WTC11 (cell line): ENCODE data around the gene EP400. TPM values are rescaled to one million over a fixed set of nuclear protein-coding genes. Genes with fewer than 3 reads are reported as not detected.

ENCODE experiments used
- ATAC-seq: fragments of 200-7000 bp; cut with Tn5 transposase; 2 replicates; pipeline ENCODE4 v1.10.0; 2021; ENCODE audit warnings: mild to moderate bottlenecking, moderate library complexity
- CTCF ChIA-PET: fragments of 300-600 bp; sonication (Branson Sonifier 250); formaldehyde crosslinking; loops from one replicate; lab custom pipeline; 2021; ENCODE audit warnings: antibody characterized with exemption; lab: Charles Lee
- POLR2A ChIA-PET: fragments of 350-600 bp; sonication (Branson Sonifier 250); formaldehyde crosslinking; loops from one replicate; lab custom pipeline; 2021; ENCODE audit warnings: antibody characterized with exemption; lab: Charles Lee
- DNase-seq: peaks from one replicate; pipeline ENCODE4 v3.0.0; 2021; ENCODE audit warnings: low spot score
- H3K27ac Mint-ChIP-seq: 2 replicates; pipeline ENCODE4 v1.8.0; 2021; ENCODE audit warnings: mixed read lengths
- H3K27me3 Mint-ChIP-seq: 2 replicates; pipeline ENCODE4 v1.8.0; 2021; ENCODE audit warnings: low read depth, mild to moderate bottlenecking, moderate library complexity, mixed read lengths
- H3K36me3 Mint-ChIP-seq: 2 replicates; pipeline ENCODE4 v1.8.0; 2021; ENCODE audit warnings: mixed read lengths
- H3K4me1 Mint-ChIP-seq: 2 replicates; pipeline ENCODE4 v1.8.0; 2022; ENCODE audit warnings: mixed read lengths
- H3K4me3 Mint-ChIP-seq: 2 replicates; pipeline ENCODE4 v1.8.0; 2021; ENCODE audit warnings: mild to moderate bottlenecking, moderate library complexity, mixed read lengths
- H3K9me3 Mint-ChIP-seq: 2 replicates; pipeline ENCODE4 v1.8.0; 2021; ENCODE audit warnings: mixed read lengths
- ATF3 ChIP-seq: sonication (generic); formaldehyde crosslinking; conservative IDR thresholded peaks from 2 replicates; pipeline ENCODE4 v1.8.1; 2022; ENCODE audit warnings: mild to moderate bottlenecking, missing genetic modification reagents
- CBFB ChIP-seq: sonication (generic); formaldehyde crosslinking; IDR thresholded peaks from 2 replicates; pipeline ENCODE4 v1.8.1; 2022; ENCODE audit warnings: mild to moderate bottlenecking, low read depth, missing genetic modification reagents
- CREM ChIP-seq: sonication (generic); formaldehyde crosslinking; IDR thresholded peaks from 2 replicates; pipeline ENCODE4 v1.8.1; 2022; ENCODE audit warnings: mild to moderate bottlenecking, missing genetic modification reagents, moderate library complexity
- EMX1 ChIP-seq: fragments of 250-450 bp; sonication (Bioruptor Pico); IDR thresholded peaks from 2 replicates; pipeline ENCODE4 v1.8.0; 2021; ENCODE audit warnings: mild to moderate bottlenecking
- FOXK1 ChIP-seq: sonication (generic); formaldehyde crosslinking; IDR thresholded peaks from 2 replicates; pipeline ENCODE4 v1.8.0; 2022; ENCODE audit warnings: mild to moderate bottlenecking, moderate library complexity, missing genetic modification reagents
- GABPB1 ChIP-seq: sonication (generic); formaldehyde crosslinking; IDR thresholded peaks from 2 replicates; pipeline ENCODE4 v1.8.1; 2023; ENCODE audit warnings: mild to moderate bottlenecking, missing genetic modification reagents
- HMGA2 ChIP-seq: fragments of 250-450 bp; sonication (Bioruptor Pico); IDR thresholded peaks from 2 replicates; pipeline ENCODE4 v1.4.0; 2021; ENCODE audit warnings: mild to moderate bottlenecking, moderate library complexity
- IRF1 ChIP-seq: sonication (generic); formaldehyde crosslinking; IDR thresholded peaks from 2 replicates; pipeline ENCODE4 v1.8.0; 2023; ENCODE audit warnings: missing genetic modification reagents
- KAT7 ChIP-seq: sonication (generic); formaldehyde crosslinking; IDR thresholded peaks from 2 replicates; pipeline ENCODE4 v1.8.1; 2023; ENCODE audit warnings: missing genetic modification reagents, mild to moderate bottlenecking, borderline replicate concordance
- MYBL2 ChIP-seq: sonication (generic); formaldehyde crosslinking; IDR thresholded peaks from 2 replicates; pipeline ENCODE4 v1.8.1; 2023; ENCODE audit warnings: mild to moderate bottlenecking, moderate library complexity, missing genetic modification reagents
- NFYB ChIP-seq: sonication (generic); formaldehyde crosslinking; conservative IDR thresholded peaks from 2 replicates; pipeline ENCODE4 v1.8.0; 2022; ENCODE audit warnings: low read depth, missing genetic modification reagents
- NR2C2 ChIP-seq: sonication (generic); formaldehyde crosslinking; IDR thresholded peaks from 2 replicates; pipeline ENCODE4 v1.8.0; 2022; ENCODE audit warnings: mild to moderate bottlenecking, missing genetic modification reagents
- SP1 ChIP-seq: sonication (generic); formaldehyde crosslinking; conservative IDR thresholded peaks from 2 replicates; pipeline ENCODE4 v1.8.1; 2022; ENCODE audit warnings: missing genetic modification reagents
- TEAD1 ChIP-seq: sonication (generic); formaldehyde crosslinking; IDR thresholded peaks from 2 replicates; pipeline ENCODE4 v1.8.0; 2022; ENCODE audit warnings: mild to moderate bottlenecking, missing genetic modification reagents
- TEAD4 ChIP-seq: sonication (generic); formaldehyde crosslinking; IDR thresholded peaks from 2 replicates; pipeline ENCODE4 v1.8.0; 2022; ENCODE audit warnings: mild to moderate bottlenecking, missing genetic modification reagents
- ZBTB21 ChIP-seq: sonication (generic); formaldehyde crosslinking; IDR thresholded peaks from 2 replicates; pipeline ENCODE4 v1.8.1; 2023; ENCODE audit warnings: mild to moderate bottlenecking, missing genetic modification reagents, borderline replicate concordance
- ZNF138 ChIP-seq: sonication (generic); formaldehyde crosslinking; conservative IDR thresholded peaks from 2 replicates; pipeline ENCODE4 v1.8.1; 2022; ENCODE audit warnings: mild to moderate bottlenecking, moderate library complexity, missing genetic modification reagents
- ZNF219 ChIP-seq: sonication (generic); formaldehyde crosslinking; IDR thresholded peaks from 2 replicates; pipeline ENCODE4 v1.8.0; 2023; ENCODE audit warnings: missing genetic modification reagents, mild to moderate bottlenecking, borderline replicate concordance
- ZNF232 ChIP-seq: sonication (generic); formaldehyde crosslinking; IDR thresholded peaks from 2 replicates; pipeline ENCODE4 v1.8.0; 2022; ENCODE audit warnings: mild to moderate bottlenecking, missing genetic modification reagents
- ZNF263 ChIP-seq: sonication (generic); formaldehyde crosslinking; IDR thresholded peaks from 2 replicates; pipeline ENCODE4 v1.8.1; 2022; ENCODE audit warnings: low read depth, mild to moderate bottlenecking, moderate library complexity, missing genetic modification reagents
- ZNF396 ChIP-seq: fragments of 250-450 bp; sonication (Bioruptor Pico); IDR thresholded peaks from 2 replicates; pipeline ENCODE4 v1.8.0; 2021; ENCODE audit warnings: mild to moderate bottlenecking, moderate library complexity, borderline replicate concordance
- ZNF423 ChIP-seq: fragments of 250-450 bp; sonication (Bioruptor Pico); IDR thresholded peaks from 2 replicates; pipeline ENCODE4 v2.1.2; 2022; ENCODE audit warnings: mild to moderate bottlenecking, moderate library complexity
- total RNA-seq: library from RNA; stranded (reverse); gene quantifications from 3 replicates; pipeline ENCODE4 v1.2.3, GENCODE V29; 2021
- TF ChIP-seq, protein P1 (sequence below): sonication (generic); formaldehyde crosslinking; IDR thresholded peaks from 2 replicates; pipeline ENCODE4 v1.8.1; 2023; ENCODE audit warnings: mild to moderate bottlenecking, moderate library complexity, missing genetic modification reagents
- TF ChIP-seq, protein P2 (sequence below): fragments of 250-450 bp; sonication (Bioruptor Pico); IDR thresholded peaks from 2 replicates; pipeline ENCODE4 v1.9.0; 2021; ENCODE audit warnings: mild to moderate bottlenecking
- TF ChIP-seq, protein P3 (sequence below): sonication (generic); formaldehyde crosslinking; IDR thresholded peaks from 2 replicates; pipeline ENCODE4 v1.8.0; 2022; ENCODE audit warnings: mild to moderate bottlenecking, missing genetic modification reagents

The EP400 gene
- total RNA-seq, 1 experiment from 2014 or later, result 75.8 TPM

- peaks cover 39% of the 10 kb centered on the region for H3K9me3 Mint-ChIP-seq
- DNase-seq (no peak), ATAC-seq (no peak)
- CTCF ChIA-PET, result no interaction called here
- no peak overlapping the region for H3K27ac Mint-ChIP-seq
- TF ChIP-seq HMGA2 (CRISPR knock-in tag), result no peak
- no peak for TF ChIP-seq ZNF232 (CRISPR knock-in tag)
- no peak for TF ChIP-seq GABPB1 (CRISPR knock-in tag)
- no peak for TF ChIP-seq MYBL2 (CRISPR knock-in tag)
- TF ChIP-seq ZNF219, result no peak
- TF ChIP-seq ATF3 (CRISPR knock-in tag), result no peak
- no peak for TF ChIP-seq EMX1 (CRISPR knock-in tag)
- no peak for TF ChIP-seq NR2C2 (CRISPR knock-in tag)
- TF ChIP-seq KAT7 (CRISPR knock-in tag), result no peak
- TF ChIP-seq TEAD1 (CRISPR knock-in tag), result no peak
- TF ChIP-seq SP1 (CRISPR knock-in tag), result no peak
- TF ChIP-seq, protein P1, sequence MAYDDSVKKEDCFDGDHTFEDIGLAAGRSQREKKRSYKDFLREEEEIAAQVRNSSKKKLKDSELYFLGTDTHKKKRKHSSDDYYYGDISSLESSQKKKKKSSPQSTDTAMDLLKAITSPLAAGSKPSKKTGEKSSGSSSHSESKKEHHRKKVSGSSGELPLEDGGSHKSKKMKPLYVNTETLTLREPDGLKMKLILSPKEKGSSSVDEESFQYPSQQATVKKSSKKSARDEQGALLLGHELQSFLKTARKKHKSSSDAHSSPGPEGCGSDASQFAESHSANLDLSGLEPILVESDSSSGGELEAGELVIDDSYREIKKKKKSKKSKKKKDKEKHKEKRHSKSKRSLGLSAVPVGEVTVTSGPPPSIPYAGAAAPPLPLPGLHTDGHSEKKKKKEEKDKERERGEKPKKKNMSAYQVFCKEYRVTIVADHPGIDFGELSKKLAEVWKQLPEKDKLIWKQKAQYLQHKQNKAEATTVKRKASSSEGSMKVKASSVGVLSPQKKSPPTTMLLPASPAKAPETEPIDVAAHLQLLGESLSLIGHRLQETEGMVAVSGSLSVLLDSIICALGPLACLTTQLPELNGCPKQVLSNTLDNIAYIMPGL (CRISPR knock-in tag), result no peak
- no peak for TF ChIP-seq ZNF138 (CRISPR knock-in tag)
- TF ChIP-seq, protein P2, sequence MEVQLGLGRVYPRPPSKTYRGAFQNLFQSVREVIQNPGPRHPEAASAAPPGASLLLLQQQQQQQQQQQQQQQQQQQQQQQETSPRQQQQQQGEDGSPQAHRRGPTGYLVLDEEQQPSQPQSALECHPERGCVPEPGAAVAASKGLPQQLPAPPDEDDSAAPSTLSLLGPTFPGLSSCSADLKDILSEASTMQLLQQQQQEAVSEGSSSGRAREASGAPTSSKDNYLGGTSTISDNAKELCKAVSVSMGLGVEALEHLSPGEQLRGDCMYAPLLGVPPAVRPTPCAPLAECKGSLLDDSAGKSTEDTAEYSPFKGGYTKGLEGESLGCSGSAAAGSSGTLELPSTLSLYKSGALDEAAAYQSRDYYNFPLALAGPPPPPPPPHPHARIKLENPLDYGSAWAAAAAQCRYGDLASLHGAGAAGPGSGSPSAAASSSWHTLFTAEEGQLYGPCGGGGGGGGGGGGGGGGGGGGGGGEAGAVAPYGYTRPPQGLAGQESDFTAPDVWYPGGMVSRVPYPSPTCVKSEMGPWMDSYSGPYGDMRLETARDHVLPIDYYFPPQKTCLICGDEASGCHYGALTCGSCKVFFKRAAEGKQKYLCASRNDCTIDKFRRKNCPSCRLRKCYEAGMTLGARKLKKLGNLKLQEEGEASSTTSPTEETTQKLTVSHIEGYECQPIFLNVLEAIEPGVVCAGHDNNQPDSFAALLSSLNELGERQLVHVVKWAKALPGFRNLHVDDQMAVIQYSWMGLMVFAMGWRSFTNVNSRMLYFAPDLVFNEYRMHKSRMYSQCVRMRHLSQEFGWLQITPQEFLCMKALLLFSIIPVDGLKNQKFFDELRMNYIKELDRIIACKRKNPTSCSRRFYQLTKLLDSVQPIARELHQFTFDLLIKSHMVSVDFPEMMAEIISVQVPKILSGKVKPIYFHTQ (CRISPR knock-in tag), result no peak
- TF ChIP-seq ZNF396 (CRISPR knock-in tag), result no peak
- TF ChIP-seq FOXK1 (CRISPR knock-in tag), result no peak
- TF ChIP-seq TEAD4 (CRISPR knock-in tag), result no peak
- TF ChIP-seq, protein P3, sequence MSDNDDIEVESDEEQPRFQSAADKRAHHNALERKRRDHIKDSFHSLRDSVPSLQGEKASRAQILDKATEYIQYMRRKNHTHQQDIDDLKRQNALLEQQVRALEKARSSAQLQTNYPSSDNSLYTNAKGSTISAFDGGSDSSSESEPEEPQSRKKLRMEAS (CRISPR knock-in tag), result no peak
- no peak for TF ChIP-seq CREM
- POLR2A ChIA-PET, result no interaction called here
- no peaks in the 10 kb centered on the region for H3K4me1 Mint-ChIP-seq
- peaks cover 20% of the 10 kb centered on the region for H3K27me3 Mint-ChIP-seq
- H3K36me3 Mint-ChIP-seq, result peaks cover 69% of the 10 kb centered on the region
- no peak overlapping the region for H3K4me3 Mint-ChIP-seq
These were observed 176.0 kb downstream of the EP400 start for GRCh38 chr12:132125736-132126135.

DNA sequence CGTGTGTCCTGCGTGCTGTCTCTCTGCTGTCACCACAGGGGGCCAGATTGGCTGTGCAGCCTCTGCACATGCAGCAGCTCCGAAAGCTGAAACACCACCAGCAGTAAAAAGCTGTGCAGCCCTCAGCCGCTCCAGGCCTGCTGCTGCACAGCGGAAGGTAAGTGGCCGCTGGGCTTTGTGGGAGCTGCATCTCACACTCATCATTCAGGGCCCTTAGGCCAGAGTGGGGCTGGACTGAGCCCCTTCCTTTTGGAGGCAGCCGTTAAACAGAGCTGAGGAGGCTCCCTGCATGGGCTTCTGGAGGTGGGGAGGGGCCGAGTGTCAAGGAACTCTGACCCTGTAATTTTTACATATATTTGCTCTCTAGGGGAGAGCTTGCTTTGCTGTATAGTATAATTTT lies 177.3 kb downstream of the EP400 start:
- TF ChIP-seq TEAD1 (CRISPR knock-in tag) (no peak), IRF1 (no peak), ZNF423 (CRISPR knock-in tag) (no peak), SP1 (CRISPR knock-in tag) (no peak), CBFB (CRISPR knock-in tag) (no peak), NFYB (CRISPR knock-in tag) (no peak), ZBTB21 (CRISPR knock-in tag) (no peak), ZNF263 (CRISPR knock-in tag) (no peak), ZNF396 (CRISPR knock-in tag) (no peak)
- TF ChIP-seq, protein P2 (CRISPR knock-in tag), result no peak
- ChIA-PET CTCF (no interaction called here), POLR2A (no interaction called here)
- no peaks in the 10 kb centered on the region for H3K4me1 Mint-ChIP-seq
- peaks cover 50% of the 10 kb centered on the region for H3K9me3 Mint-ChIP-seq
- no peak for DNase-seq
- ATAC-seq, result no peak
- peaks cover 76% of the 10 kb centered on the region for H3K36me3 Mint-ChIP-seq
- H3K27me3 Mint-ChIP-seq, result peaks cover 30% of the 10 kb centered on the region
- no peak overlapping the region for H3K27ac Mint-ChIP-seq
- no peak overlapping the region for H3K4me3 Mint-ChIP-seq
